Stimulated activated CD4-positive, alpha-beta T cell treated with anti-CD3 and anti-CD28 coated beads, Interleukin-4, amount 100 ng/mL, for 4 hours (primary cell): ENCODE measurements around the gene ELAVL2.

Source experiments
- DNase-seq, 2 experiments: peaks; one replicate each; pipeline ENCODE4 v3.0.0-alpha.2; 2020

Gene ELAVL2

GRCh38 chr9:23821375-23822181 lies 4.5 kb downstream of the ELAVL2 start:
- no peak for DNase-seq

GRCh38 chr9:23820451-23821374 lies 5.3 kb downstream of the ELAVL2 start:
- DNase-seq, result no peak

GRCh38 chr9:23819403-23819802 lies 6.6 kb downstream of the ELAVL2 start:
- no peak for DNase-seq

GRCh38 chr9:23814243-23814642 lies 11.8 kb downstream of the ELAVL2 start:
- no peak for DNase-seq

- DNase-seq, result no peak
These were observed 13.4 kb downstream of the ELAVL2 start for GRCh38 chr9:23812673-23813072.

- no peak for DNase-seq
These were observed 14.4 kb downstream of the ELAVL2 start for GRCh38 chr9:23811633-23812032.

- no peak for DNase-seq
These were observed 22.8 kb downstream of the ELAVL2 start for GRCh38 chr9:23803216-23803615.

GRCh38 chr9:23801523-23801922 lies 24.5 kb downstream of the ELAVL2 start:
- DNase-seq, result no peak

- DNase-seq, result no peak
These were observed 26.5 kb downstream of the ELAVL2 start for GRCh38 chr9:23799521-23799920.

- no peak for DNase-seq
These were observed 27.7 kb downstream of the ELAVL2 start for GRCh38 chr9:23798325-23798724.

- no peak for DNase-seq
These were observed 29.8 kb downstream of the ELAVL2 start for GRCh38 chr9:23796209-23796608.

- DNase-seq, result no peak
These were observed 35.4 kb downstream of the ELAVL2 start for GRCh38 chr9:23790351-23791260.

- DNase-seq, result no peak
These were observed 36.3 kb downstream of the ELAVL2 start for GRCh38 chr9:23789529-23790254.

GRCh38 chr9:23784962-23785361 lies 41.1 kb downstream of the ELAVL2 start:
- DNase-seq, result no peak

GRCh38 chr9:23783509-23783908 lies 42.5 kb downstream of the ELAVL2 start:
- no peak for DNase-seq

GRCh38 chr9:23779220-23779619 lies 46.8 kb downstream of the ELAVL2 start:
- DNase-seq, result no peak

GRCh38 chr9:23777328-23777727 lies 48.7 kb downstream of the ELAVL2 start:
- DNase-seq, result no peak

GRCh38 chr9:23775549-23775948 lies 50.5 kb downstream of the ELAVL2 start:
- no peak for DNase-seq

GRCh38 chr9:23774266-23774665 lies 51.8 kb downstream of the ELAVL2 start:
- no peak for DNase-seq

- no peak for DNase-seq
These were observed 53.7 kb downstream of the ELAVL2 start for GRCh38 chr9:23772385-23772783.

GRCh38 chr9:23771746-23772384 lies 54.2 kb downstream of the ELAVL2 start:
- no peak for DNase-seq
